Sciatic nerve (tissue), 2 donors: ENCODE data around the gene ACP5. TPM values are rescaled to one million over a fixed set of nuclear protein-coding genes. Genes with fewer than 3 reads are reported as not detected.
A peak's percentile ranks its signal among the peaks of the same experiment; 100 is the strongest.

Experiments
- ATAC-seq: fragments of 200-7000 bp; cut with Tn5 transposase; one replicate; pipeline ENCODE4 v1.9.1; 2020; ENCODE audit warnings: mild to moderate bottlenecking, moderate library complexity
- DNase-seq: peaks from one replicate; pipeline ENCODE4 v3.0.0-alpha.2; 2020; ENCODE audit warnings: low spot score
- intact Hi-C: fragments of 100-400 bp; cut with DNase I; formaldehyde crosslinking; loops from one replicate; pipeline ENCODE4 v1.14.2; 2022
- total RNA-seq: library from RNA; stranded (reverse); fragmentation: NEBNext Ultra II Directional; extraction: Animal tissue kit (Norgen Biotek cat#: 25700); gene quantifications from one replicate; pipeline ENCODE4 v1.2.1, GENCODE V29; 2021
- donor health status: DM: no; HTN: no; CAD: no.
- donor health status: DM: no; HTN: no; CAD: no.

Gene ACP5
- total RNA-seq, 1 donor from 2014 or later: 19.7 TPM

GRCh38 chr19:11552666-11553372, 24.6 kb downstream of the ACP5 start:
- ATAC-seq (no peak), DNase-seq (no peak)
- intact Hi-C loops: no loop called here

DNA sequence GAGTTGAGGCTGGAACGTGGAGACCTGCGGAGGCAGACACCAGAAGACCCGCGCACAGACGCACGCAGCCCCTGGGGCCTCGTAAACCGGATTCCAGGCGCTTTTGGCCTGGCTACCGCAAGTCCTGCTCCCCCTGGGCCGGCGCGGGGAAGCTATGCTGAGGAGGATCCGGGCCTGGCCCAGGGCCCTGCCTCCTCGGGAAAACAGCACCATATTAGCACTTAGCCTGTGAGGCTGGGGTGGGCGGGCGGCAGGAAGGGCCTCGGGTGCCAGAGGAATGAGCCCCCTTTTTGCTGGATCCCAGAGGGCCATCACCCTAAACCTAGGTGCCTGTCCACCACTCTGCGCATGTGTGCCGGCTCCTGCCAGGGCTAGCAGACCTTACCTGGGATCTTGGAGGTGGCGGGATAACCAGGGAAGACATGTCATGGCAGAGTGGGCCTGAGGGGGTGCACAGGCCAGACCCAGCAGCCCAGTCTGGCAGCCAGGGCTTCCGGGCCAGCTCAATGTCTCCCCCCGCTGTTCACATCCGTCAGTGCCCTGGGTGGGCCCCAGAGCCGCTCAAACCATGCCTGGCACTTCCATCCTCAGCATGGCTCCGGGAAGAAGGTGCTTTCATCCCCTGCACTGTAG, 25.7 kb downstream of the ACP5 start:
- ATAC-seq (peak; percentile 41), DNase-seq (no peak)
- intact Hi-C loops: no loop called here

DNA sequence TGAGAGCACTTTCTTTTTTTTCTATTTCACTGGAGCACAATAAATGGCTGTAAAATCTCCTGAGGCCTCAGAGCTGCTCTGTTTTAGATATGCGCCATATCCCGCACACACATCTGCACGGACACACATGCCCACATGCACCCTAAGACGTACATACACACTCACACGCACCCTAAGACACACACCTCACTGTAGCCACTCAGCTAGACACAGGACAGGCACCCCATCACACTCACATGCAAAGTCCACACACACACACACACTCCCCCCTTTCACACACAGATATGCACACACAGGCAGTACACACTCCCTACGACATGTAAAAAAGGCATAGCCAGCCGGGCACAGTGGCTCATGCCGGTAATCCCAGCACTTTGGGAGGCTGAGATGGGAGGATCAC, 27.2 kb downstream of the ACP5 start:
- ATAC-seq (no peak), DNase-seq (no peak)
- intact Hi-C loops: no loop called here

- DNase-seq (no peak), ATAC-seq (no peak)
- intact Hi-C loops: no loop called here
These were observed 28.0 kb downstream of the ACP5 start for GRCh38 chr19:11549386-11549953.

GRCh38 chr19:11547929-11548700, 29.3 kb downstream of the ACP5 start:
- ATAC-seq: no peak
- intact Hi-C loops: no loop called here
- DNase-seq: no peak

GRCh38 chr19:11541238-11541637, 36.2 kb downstream of the ACP5 start:
- ATAC-seq: no peak
- intact Hi-C loops: no loop called here
- no peak for DNase-seq

- DNase-seq (no peak), ATAC-seq (no peak)
- intact Hi-C loops: no loop called here
These were observed 36.8 kb downstream of the ACP5 start for GRCh38 chr19:11540645-11541044.

DNA sequence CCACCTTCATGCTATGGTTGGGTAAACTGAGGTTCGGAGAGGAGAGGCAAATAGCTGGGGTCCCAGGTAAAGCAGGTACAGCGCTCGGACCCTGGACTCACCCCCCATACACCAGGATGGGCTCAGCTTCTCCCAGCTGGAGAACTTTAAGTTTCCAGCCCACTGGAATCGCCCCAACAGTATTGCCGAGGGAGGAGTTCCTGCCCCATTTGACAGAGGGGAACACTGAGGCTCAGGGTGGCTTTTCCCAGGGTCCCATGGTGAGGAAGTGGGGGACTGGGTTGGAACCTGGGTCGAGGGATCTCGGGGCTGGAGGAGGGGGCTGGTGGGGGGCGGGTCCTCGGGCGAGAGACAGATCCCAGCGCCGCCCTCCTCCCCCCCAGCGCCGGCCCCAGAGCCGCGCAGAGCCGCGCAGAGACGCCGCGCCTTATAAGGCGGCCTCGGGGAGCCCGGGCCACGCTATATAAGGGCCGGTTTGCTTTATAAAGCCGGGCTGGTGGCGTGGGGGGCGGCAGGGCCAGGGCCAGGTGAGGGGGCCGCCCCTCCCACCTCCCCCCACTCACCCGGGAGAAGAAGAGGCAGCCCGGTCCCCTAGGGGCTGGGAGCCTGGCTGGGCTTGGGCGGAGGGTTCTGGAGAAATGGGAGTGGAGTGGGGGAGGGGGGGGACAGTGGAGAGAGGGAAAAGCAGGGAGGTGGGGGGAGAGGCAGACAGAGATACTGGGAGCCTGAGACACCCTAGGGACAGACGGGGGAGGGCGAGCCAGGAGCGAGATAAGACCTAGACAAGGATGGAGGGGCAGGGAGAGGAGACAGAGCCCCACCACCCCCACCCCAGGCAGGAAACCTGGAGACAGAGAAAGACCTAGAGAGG, 37.7 kb downstream of the ACP5 start:
- no peak for DNase-seq
- ATAC-seq: peak; percentile 11
- intact Hi-C loops: no loop called here

DNA sequence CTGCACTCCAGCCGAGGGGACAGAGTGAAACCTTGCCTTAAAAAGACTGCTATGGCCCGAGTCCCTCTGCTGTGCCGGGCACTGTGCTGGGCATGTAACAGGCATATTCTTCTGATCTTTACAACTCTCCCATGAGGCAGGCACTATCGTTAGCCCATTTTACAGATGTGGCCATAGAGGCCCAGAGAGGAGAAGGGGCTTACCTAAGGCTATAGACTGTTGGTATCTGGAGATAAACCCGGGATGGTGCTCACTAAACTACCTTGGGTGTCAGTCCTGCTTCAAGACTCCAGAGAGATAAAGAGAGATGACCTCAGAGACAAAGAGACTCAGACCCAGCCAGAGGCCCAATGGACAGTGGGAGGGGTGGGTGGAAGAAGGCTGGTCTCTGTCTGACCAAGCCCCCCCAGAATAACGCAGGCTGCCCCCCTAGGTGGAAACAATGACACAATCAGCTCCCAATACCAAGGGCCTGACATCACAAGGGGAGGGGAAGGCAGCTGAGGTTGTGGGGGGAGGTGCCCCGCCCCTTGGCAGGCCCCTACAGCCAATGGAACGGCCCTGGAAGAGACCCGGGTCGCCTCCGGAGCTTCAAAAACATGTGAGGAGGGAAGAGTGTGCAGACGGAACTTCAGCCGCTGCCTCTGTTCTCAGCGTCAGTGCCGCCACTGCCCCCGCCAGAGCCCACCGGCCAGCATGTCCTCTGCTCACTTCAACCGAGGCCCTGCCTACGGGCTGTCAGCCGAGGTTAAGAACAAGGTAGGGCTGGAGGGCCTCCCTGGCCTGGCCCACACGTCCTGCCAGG, 39.0 kb downstream of the ACP5 start, which contains the start of gene CNN1:
Gene CNN1 (plus strand): TSS at position 620 of the 805 bp plus-strand sequence. CDS start 77 bp downstream, at position 697.
- ATAC-seq (peak; percentile 79), DNase-seq (peak; percentile 71)
- intact Hi-C loops: no loop called here

- DNase-seq: peak; percentile 93
- intact Hi-C loops: no loop called here
- peak; percentile 91 for ATAC-seq
These were observed 41.5 kb downstream of the ACP5 start for GRCh38 chr19:11535792-11536595.

DNA sequence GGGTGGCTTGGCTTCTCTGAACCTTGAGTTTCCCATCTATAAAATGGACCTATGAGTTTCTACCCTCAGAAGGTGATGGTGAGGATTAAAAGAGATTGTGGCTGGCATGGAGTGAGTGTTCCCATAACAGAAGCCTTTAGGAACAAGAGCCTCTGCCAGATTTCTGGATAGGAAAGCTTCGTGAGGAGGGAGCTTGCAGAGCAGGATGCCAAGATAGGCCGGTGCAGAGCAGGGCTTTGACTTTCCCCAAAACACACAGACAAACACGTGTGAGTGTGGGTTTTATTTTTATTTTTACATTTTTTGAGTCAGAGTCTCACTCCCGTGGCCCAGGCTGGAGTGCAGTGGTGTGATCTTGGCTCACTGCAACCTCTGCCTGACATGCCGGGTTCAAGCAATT, 42.5 kb downstream of the ACP5 start:
- intact Hi-C loops: no loop called here
- DNase-seq (no peak), ATAC-seq (no peak)

- no peak for ATAC-seq
- DNase-seq: no peak
- intact Hi-C loops: no loop called here
These were observed 42.9 kb downstream of the ACP5 start for GRCh38 chr19:11534538-11534937.

- ATAC-seq: peak; percentile 21
- DNase-seq: no peak
- intact Hi-C loops: no loop called here
These were observed 47.0 kb downstream of the ACP5 start for GRCh38 chr19:11530432-11530831.

- intact Hi-C loops: no loop called here
- ATAC-seq (peak; percentile 99), DNase-seq (peak; percentile 98)
These were observed 48.7 kb downstream of the ACP5 start, which contains the start of gene ECSIT for GRCh38 chr19:11528551-11529341. ECSIT (minus strand) TSS chr19:11529134; CDS start chr19:11519170, 9,964 bp downstream.
